IPS-15b (cell line): ENCODE data around the gene CMBL.
"Not testable (repeated sequence)": the region's sequence is repeated elsewhere in the genome, so short reads cannot be mapped to it uniquely, and the experiment has no call there.

Experiments
- H3K27me3 ChIP-seq: one replicate; pipeline ENCODE4 v1.6.1; 2013; ENCODE audit warnings: low read length; ENCODE audit not compliant: control insufficient read depth, insufficient read depth
- H3K36me3 ChIP-seq: one replicate; pipeline ENCODE4 v1.6.1; 2013; ENCODE audit warnings: low read length; ENCODE audit not compliant: control insufficient read depth, insufficient read depth
- H3K4me1 ChIP-seq: one replicate; pipeline ENCODE4 v1.6.1; 2013; ENCODE audit warnings: mild to moderate bottlenecking, low read length; ENCODE audit not compliant: control insufficient read depth, insufficient read depth
- H3K4me3 ChIP-seq: one replicate; pipeline ENCODE4 v1.5.1; 2013; ENCODE audit warnings: low read depth, low read length
- H3K9ac ChIP-seq: one replicate; pipeline ENCODE4 v1.6.1; 2013; ENCODE audit warnings: low read depth, mild to moderate bottlenecking, low read length
- H3K9me3 ChIP-seq: one replicate; pipeline ENCODE4 v1.6.1; 2013; ENCODE audit warnings: mild to moderate bottlenecking, low read length; ENCODE audit not compliant: control insufficient read depth, insufficient read depth

The CMBL gene

GRCh38 chr5:10257870-10258269 is 49.8 kb downstream of the CMBL start:
- Histone ChIP-seq H3K36me3 (peaks cover 71% of the 10 kb centered on the region), H3K4me1 (no peaks in the 10 kb centered on the region), H3K9me3 (no peaks in the 10 kb centered on the region), H3K9ac (no peak overlapping the region), H3K4me3 (no peak overlapping the region), H3K27me3 (no peaks in the 10 kb centered on the region)

- H3K4me3 ChIP-seq: no peak overlapping the region
- H3K4me1 ChIP-seq: peaks cover 8% of the 10 kb centered on the region
- peaks cover 43% of the 10 kb centered on the region for H3K36me3 ChIP-seq
- H3K9me3 ChIP-seq: no peaks in the 10 kb centered on the region
- no peak overlapping the region for H3K9ac ChIP-seq
- no peaks in the 10 kb centered on the region for H3K27me3 ChIP-seq
These were observed 53.0 kb downstream of the CMBL start for GRCh38 chr5:10254686-10255085.

DNA sequence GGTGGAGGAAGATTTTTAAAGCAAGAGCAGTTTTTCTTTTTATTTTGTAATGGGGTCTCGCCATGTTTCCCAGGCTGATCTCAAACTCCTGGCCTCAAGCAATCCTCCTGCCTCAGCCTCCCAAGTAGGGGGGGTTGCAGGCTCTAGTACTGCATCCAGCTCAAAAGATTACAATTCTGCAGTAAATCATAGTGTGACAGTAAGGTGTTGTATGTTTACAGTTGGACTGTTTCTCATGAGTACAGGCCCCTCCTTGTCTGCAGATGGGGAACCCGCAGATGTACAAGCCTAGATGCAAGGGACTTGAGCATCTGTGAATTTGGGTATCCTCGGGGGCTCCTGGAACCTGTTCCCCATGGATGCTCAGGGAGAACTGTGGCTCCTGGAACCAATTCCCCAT is 54.3 kb downstream of the CMBL start:
- Histone ChIP-seq H3K27me3 (no peaks in the 10 kb centered on the region), H3K36me3 (peaks cover 30% of the 10 kb centered on the region), H3K4me3 (no peak overlapping the region), H3K9me3 (no peaks in the 10 kb centered on the region), H3K4me1 (peaks cover 8% of the 10 kb centered on the region), H3K9ac (no peak overlapping the region)

DNA sequence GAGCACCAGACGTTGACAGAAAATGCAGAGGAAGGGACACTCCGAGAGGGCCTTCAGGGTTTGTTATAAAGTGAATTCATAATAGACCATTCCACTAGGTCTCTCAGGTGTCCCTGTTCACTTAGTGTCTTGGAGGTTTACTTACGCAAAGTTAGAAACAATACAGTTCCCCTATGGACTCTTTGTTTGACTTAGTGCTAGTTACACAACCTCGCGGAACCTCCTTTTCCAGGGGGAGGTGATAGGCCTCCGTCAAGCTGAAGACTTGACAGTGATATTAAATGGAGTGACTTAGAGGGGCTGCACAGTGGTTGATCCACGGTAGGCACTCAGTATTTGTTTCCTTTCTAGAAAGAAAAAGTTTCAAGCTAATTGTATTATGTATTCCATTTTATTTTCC is 56.3 kb downstream of the CMBL start:
- H3K4me1 ChIP-seq: peaks cover 11% of the 10 kb centered on the region
- no peaks in the 10 kb centered on the region for H3K9me3 ChIP-seq
- H3K27me3 ChIP-seq: no peaks in the 10 kb centered on the region
- H3K4me3 ChIP-seq: peak overlapping the region; percentile 78
- H3K36me3 ChIP-seq: peaks cover 11% of the 10 kb centered on the region
- peak overlapping the region; percentile 95 for H3K9ac ChIP-seq

- Histone ChIP-seq H3K4me3 (peak overlapping the region; percentile 78), H3K36me3 (peaks cover 6% of the 10 kb centered on the region), H3K9ac (peak overlapping the region; percentile 95), H3K9me3 (no peaks in the 10 kb centered on the region), H3K4me1 (peaks cover 11% of the 10 kb centered on the region), H3K27me3 (no peaks in the 10 kb centered on the region)
These were observed 56.9 kb downstream of the CMBL start for GRCh38 chr5:10250806-10251276.

GRCh38 chr5:10249948-10250805 is 57.5 kb downstream of the CMBL start, which contains the start of gene CCT5:
Gene CCT5 (plus strand): TSS chr5:10250280. CDS start chr5:10250341, 61 bp downstream.
- H3K4me1 ChIP-seq: peaks cover 11% of the 10 kb centered on the region
- H3K27me3 ChIP-seq: no peaks in the 10 kb centered on the region
- peak within 1 kb of the TSS; percentile 95 for H3K9ac ChIP-seq
- H3K36me3 ChIP-seq: no peaks in the 10 kb centered on the region
- H3K9me3 ChIP-seq: no peaks in the 10 kb centered on the region
- peak within 1 kb of the TSS; percentile 78 for H3K4me3 ChIP-seq

DNA sequence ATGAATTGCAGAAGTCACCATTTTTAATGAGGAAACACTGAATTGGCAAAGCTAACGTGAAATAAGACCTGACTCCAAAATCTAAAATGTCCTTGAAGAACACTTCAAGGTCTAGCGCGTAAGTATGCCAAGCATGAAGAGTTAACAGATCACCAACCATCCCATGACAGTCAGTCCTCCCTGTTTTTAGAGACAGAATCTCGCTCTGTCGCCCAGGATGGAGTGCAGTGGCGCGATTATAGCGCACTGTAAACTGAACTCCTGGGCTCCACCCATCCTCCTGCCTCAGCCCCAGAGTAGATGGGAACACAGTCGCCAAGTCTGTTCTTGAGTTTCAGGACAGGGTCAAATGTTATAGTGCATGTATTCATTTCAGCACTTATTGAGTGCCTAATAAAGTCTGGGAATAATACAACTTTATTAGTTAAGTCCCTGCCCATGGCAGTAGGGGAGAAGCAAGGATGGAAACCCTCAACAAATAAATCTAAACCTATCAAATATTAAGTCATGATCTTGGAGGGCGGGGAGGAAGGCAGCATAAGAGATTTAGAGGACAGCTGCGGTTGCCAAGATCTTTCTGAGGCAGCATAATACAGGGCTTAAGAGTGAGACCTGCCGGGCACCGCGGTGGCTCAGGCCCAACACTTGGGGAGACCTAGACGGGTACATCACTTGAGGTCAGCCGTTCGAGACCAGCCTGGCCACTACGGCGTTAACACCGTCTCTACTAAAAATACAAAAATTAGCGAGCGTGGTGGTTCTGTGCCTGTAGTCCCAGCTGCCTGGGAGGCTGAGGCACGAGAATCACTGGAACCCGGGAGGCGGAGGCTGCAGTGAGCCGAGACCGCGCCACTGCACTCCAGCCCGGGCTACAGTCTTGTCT is 59.1 kb downstream of the CMBL start:
- Histone ChIP-seq H3K4me1 (peaks cover 11% of the 10 kb centered on the region), H3K27me3 (no peaks in the 10 kb centered on the region), H3K9me3 (no peaks in the 10 kb centered on the region), H3K9ac (peak overlapping the region; percentile 95), H3K4me3 (peak overlapping the region; percentile 78), H3K36me3 (no peaks in the 10 kb centered on the region)

DNA sequence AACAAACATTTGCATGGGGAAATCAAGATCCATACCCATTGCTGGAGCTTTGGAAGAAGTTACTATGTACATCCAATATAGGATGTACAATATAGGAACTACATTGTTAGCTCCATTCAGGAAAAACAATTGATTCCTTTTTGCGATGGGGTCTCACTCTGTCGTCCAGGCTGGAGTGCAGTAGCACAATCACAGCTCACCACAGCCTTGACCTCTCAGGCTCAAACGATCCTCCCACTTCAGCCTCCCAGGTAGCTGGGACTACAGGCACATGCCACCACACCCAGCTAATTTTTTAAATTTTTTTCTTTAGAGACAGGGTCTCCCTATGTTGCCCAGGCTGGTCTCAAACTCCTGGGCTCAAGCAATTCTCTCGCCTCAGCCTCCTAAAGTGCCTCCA is 60.5 kb downstream of the CMBL start:
- H3K36me3 ChIP-seq, H3K9me3 ChIP-seq, H3K9ac ChIP-seq, H3K27me3 ChIP-seq, H3K4me3 ChIP-seq: not testable (repeated sequence)
- H3K4me1 ChIP-seq: peaks cover 10% of the 10 kb centered on the region

DNA sequence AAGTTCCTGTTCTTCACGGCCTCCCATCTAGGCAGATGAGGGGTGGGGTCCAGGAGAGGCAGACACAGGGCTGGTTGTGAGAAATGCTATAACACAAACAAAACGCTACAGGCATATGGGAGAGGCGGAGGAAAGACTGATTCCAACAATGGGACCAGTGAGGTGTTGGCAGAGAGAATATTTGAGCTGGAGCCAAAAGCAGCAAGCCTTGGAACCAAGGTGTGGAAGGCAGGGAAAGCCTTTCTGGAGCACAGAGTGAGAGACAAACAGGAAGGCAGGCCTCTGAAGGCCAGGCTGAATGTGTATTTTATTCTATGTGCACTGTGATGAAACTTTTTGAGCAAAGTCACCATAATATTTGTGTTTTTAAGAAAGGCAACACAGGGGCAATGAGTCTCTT is 60.9 kb downstream of the CMBL start:
- Histone ChIP-seq H3K36me3 (no peaks in the 10 kb centered on the region), H3K4me3 (no peak overlapping the region), H3K9me3 (no peaks in the 10 kb centered on the region), H3K4me1 (peaks cover 6% of the 10 kb centered on the region), H3K9ac (no peak overlapping the region), H3K27me3 (no peaks in the 10 kb centered on the region)

GRCh38 chr5:10244342-10244944 is 63.3 kb downstream of the CMBL start:
- H3K9me3 ChIP-seq: no peaks in the 10 kb centered on the region
- no peaks in the 10 kb centered on the region for H3K36me3 ChIP-seq
- no peak overlapping the region for H3K9ac ChIP-seq
- H3K4me1 ChIP-seq: peaks cover 3% of the 10 kb centered on the region
- no peak overlapping the region for H3K4me3 ChIP-seq
- no peaks in the 10 kb centered on the region for H3K27me3 ChIP-seq

- Histone ChIP-seq H3K9me3 (no peaks in the 10 kb centered on the region), H3K9ac (no peak overlapping the region), H3K4me3 (no peak overlapping the region), H3K36me3 (no peaks in the 10 kb centered on the region), H3K27me3 (no peaks in the 10 kb centered on the region), H3K4me1 (peaks cover 3% of the 10 kb centered on the region)
These were observed 64.0 kb downstream of the CMBL start for GRCh38 chr5:10243660-10244240.
